Bronchial epithelial cell (primary cell): ENCODE data around the gene LRFN2. TPM values are rescaled to one million over a fixed set of nuclear protein-coding genes. Genes with fewer than 3 reads are reported as not detected.

Source experiments
- DNase-seq: peaks from one replicate; pipeline ENCODE4 v3.0.0-alpha.2; 2010; ENCODE audit warnings: low read depth
- FAIRE-seq: peaks from 2 replicates; lab custom pipeline; 2011; peaks lifted over from hg19 to GRCh38; lab: Jason Lieb, UNC
- H3K27me3 ChIP-seq: 2 replicates; pipeline ENCODE4 v1.5.1; 2011; ENCODE audit warnings: low read length; ENCODE audit not compliant: control insufficient read depth, insufficient read depth
- H3K36me3 ChIP-seq: 2 replicates; pipeline ENCODE4 v1.5.1; 2011; ENCODE audit warnings: low read length; ENCODE audit not compliant: control insufficient read depth, insufficient read depth
- H3K4me3 ChIP-seq: 2 replicates; pipeline ENCODE4 v1.5.1; 2011; ENCODE audit warnings: mild to moderate bottlenecking, low read depth, low read length, control low read depth
- CTCF ChIP-seq: IDR thresholded peaks from 2 replicates; pipeline ENCODE4 v1.5.1; 2011; ENCODE audit warnings: mild to moderate bottlenecking, moderate library complexity, low read length, control low read depth, inconsistent platforms; ENCODE audit not compliant: insufficient read depth, severe bottlenecking
- total RNA-seq: library from RNA; depleted of rRNA; stranded (reverse); fragments of >200 nt; gene quantifications from 2 replicates; pipeline ENCODE4 v1.2.1, GENCODE V29; 2014

Gene LRFN2
- total RNA-seq, 1 donor from 2014 or later: not detected

GRCh38 chr6:40427196-40427595 is 160.0 kb downstream of the LRFN2 start:
- H3K36me3 ChIP-seq: no peaks in the 10 kb centered on the region
- FAIRE-seq (no peak), DNase-seq (no peak)
- H3K4me3 ChIP-seq: no peak overlapping the region
- H3K27me3 ChIP-seq: peaks cover 2% of the 10 kb centered on the region
- no peak for TF ChIP-seq CTCF

GRCh38 chr6:40426346-40427066 is 160.7 kb downstream of the LRFN2 start:
- H3K4me3 ChIP-seq: no peak overlapping the region
- peaks cover 2% of the 10 kb centered on the region for H3K27me3 ChIP-seq

GRCh38 chr6:40425192-40425919 is 161.8 kb downstream of the LRFN2 start:
- no peak for TF ChIP-seq CTCF
- Histone ChIP-seq H3K36me3 (no peaks in the 10 kb centered on the region), H3K27me3 (no peaks in the 10 kb centered on the region), H3K4me3 (no peak overlapping the region)
- FAIRE-seq: peak; percentile 28
- no peak for DNase-seq

More at GRCh38 chr6:40426346-40427066, 160.7 kb downstream of the LRFN2 start:
- no peaks in the 10 kb centered on the region for H3K36me3 ChIP-seq
- DNase-seq (no peak), FAIRE-seq (no peak)
- no peak for TF ChIP-seq CTCF

- no peak for FAIRE-seq
- H3K36me3 ChIP-seq: no peaks in the 10 kb centered on the region
- no peak for TF ChIP-seq CTCF
- H3K4me3 ChIP-seq: no peak overlapping the region
- no peaks in the 10 kb centered on the region for H3K27me3 ChIP-seq
- DNase-seq: no peak
These were observed 165.1 kb downstream of the LRFN2 start for GRCh38 chr6:40422046-40422445.

- no peak for FAIRE-seq
- TF ChIP-seq CTCF: no peak
- no peaks in the 10 kb centered on the region for H3K27me3 ChIP-seq
These were observed 167.0 kb downstream of the LRFN2 start for GRCh38 chr6:40419946-40420728.

More at GRCh38 chr6:40419946-40420728, 167.0 kb downstream of the LRFN2 start:
- Histone ChIP-seq H3K36me3 (no peaks in the 10 kb centered on the region), H3K4me3 (no peak overlapping the region)
- no peak for DNase-seq
